Activated CD8-positive, alpha-beta memory T cell treated with anti-CD3 and anti-CD28 coated beads, Interleukin-2, amount 50 U/mL, for 1 hour (primary cell): ENCODE results near the gene MMEL1.

ENCODE experiments used
- DNase-seq: peaks from one replicate; pipeline ENCODE4 v3.0.0-alpha.2; 2020; ENCODE audit errors: extremely low read depth

MMEL1 gene

GRCh38 chr1:2544093-2544874 is 88.5 kb downstream of the MMEL1 start:
- no peak for DNase-seq

- no peak for DNase-seq
These were observed 89.2 kb downstream of the MMEL1 start for GRCh38 chr1:2543543-2544092.

- no peak for DNase-seq
These were observed 90.4 kb downstream of the MMEL1 start for GRCh38 chr1:2542246-2542915.

- DNase-seq = no peak
These were observed 91.1 kb downstream of the MMEL1 start for GRCh38 chr1:2541619-2542245.

GRCh38 chr1:2540816-2541492 is 91.9 kb downstream of the MMEL1 start:
- DNase-seq = no peak
